ENCODE data around the gene TMED9.

DNA sequence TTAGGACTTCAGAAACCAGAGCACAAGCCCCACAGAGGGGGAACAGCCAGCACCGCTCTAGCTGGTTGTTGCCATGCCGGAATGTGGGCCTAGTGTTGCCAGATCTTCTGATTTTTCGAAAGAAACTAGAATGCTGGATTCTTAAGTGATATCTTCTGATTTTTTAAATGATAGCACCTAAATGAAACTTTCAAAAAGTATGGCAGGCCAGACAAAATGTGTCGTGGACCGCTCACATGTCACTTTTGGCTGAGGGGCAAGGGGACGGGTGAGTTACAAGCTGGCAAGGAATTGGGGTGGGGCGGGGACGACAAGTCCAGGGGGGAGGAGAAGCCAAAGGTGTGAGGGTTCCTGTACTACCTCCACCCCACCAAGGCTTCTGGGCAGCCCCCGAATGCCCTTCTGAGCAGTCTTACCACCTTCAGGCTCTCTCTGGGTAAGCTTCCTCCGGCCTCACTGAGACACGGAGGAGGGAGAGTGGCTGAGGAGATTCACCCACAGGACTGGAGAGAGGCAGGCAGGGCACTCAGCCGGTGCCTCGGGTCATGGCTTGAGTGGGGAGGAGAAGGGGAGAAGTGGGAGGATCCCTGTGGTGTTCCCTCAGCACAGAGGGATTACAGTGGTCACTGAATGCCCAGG is 18.2 kb downstream of the TMED9 start:
- TF ChIP-seq, protein P1, sequence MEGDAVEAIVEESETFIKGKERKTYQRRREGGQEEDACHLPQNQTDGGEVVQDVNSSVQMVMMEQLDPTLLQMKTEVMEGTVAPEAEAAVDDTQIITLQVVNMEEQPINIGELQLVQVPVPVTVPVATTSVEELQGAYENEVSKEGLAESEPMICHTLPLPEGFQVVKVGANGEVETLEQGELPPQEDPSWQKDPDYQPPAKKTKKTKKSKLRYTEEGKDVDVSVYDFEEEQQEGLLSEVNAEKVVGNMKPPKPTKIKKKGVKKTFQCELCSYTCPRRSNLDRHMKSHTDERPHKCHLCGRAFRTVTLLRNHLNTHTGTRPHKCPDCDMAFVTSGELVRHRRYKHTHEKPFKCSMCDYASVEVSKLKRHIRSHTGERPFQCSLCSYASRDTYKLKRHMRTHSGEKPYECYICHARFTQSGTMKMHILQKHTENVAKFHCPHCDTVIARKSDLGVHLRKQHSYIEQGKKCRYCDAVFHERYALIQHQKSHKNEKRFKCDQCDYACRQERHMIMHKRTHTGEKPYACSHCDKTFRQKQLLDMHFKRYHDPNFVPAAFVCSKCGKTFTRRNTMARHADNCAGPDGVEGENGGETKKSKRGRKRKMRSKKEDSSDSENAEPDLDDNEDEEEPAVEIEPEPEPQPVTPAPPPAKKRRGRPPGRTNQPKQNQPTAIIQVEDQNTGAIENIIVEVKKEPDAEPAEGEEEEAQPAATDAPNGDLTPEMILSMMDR (IDR thresholded peaks at IDR 0.05; ENCODE audit: low read depth, low read length) = no peak
- TF ChIP-seq EZH2phosphoT487 (IDR thresholded peaks at IDR 0.05; ENCODE audit: low read depth) = no peak

Measured in OCI-LY3 (cell line).